A673 (cell line): ENCODE data around the gene IRX5. TPM values are rescaled to one million over a fixed set of nuclear protein-coding genes. Genes with fewer than 3 reads are reported as not detected.

ENCODE experiments used
- Bru-seq: library from RNA; stranded (reverse); fragments of 400-500 nt; gene quantifications from one replicate; lab custom pipeline; 2021; lab: Mats Ljungman, UMichigan
- BruChase-seq, 2 experiments: library from RNA; stranded (reverse); fragments of 400-500 nt; gene quantifications; one replicate each; lab custom pipeline; 2021; lab: Mats Ljungman, UMichigan
- BruUV-seq: library from RNA; stranded (reverse); fragments of 400-500 nt; replicated peaks from 2 replicates; lab custom pipeline; 2021; lab: Mats Ljungman, UMichigan
- CTCF ChIA-PET: fragments of 300-600 bp; sonication (Branson Sonifier 250); formaldehyde crosslinking; loops from one replicate; lab custom pipeline; 2022; ENCODE audit warnings: antibody characterized with exemption; lab: Charles Lee
- POLR2A ChIA-PET: fragments of 300-600 bp; sonication (Branson Sonifier 250); formaldehyde crosslinking; loops from one replicate; lab custom pipeline; 2022; ENCODE audit warnings: antibody characterized with exemption; ENCODE audit not compliant: low non-redundant PET; lab: Charles Lee
- DNase-seq: peaks from one replicate; pipeline ENCODE4 v3.0.0-alpha.2; 2015; ENCODE audit warnings: low spot score
- H3K27ac ChIP-seq: fragments of 200-600 bp; sonication (generic); 2 replicates; pipeline ENCODE4 v1.5.1; 2016; ENCODE audit warnings: mixed run types, low read depth, mild to moderate bottlenecking, mixed read lengths, antibody characterized with exemption, low read length; ENCODE audit not compliant: poor library complexity, severe bottlenecking
- H3K27me3 ChIP-seq: fragments of 200-600 bp; sonication (generic); replicated peaks from 2 replicates; pipeline ENCODE4 v1.6.1; 2017; ENCODE audit warnings: mixed run types, low read depth, mild to moderate bottlenecking, mixed read lengths, antibody characterized with exemption, low read length; ENCODE audit not compliant: insufficient read depth, poor library complexity
- H3K36me3 ChIP-seq: fragments of 200-600 bp; sonication (generic); 2 replicates; pipeline ENCODE4 v1.6.1; 2016; ENCODE audit warnings: mixed run types, mild to moderate bottlenecking, mixed read lengths, antibody characterized with exemption, low read length; ENCODE audit not compliant: insufficient read depth, poor library complexity, severe bottlenecking
- H3K4me1 ChIP-seq: fragments of 200-600 bp; sonication (generic); 2 replicates; pipeline ENCODE4 v1.6.1; 2017; ENCODE audit warnings: mixed run types, mild to moderate bottlenecking, mixed read lengths, antibody characterized with exemption, low read length; ENCODE audit not compliant: insufficient read depth, poor library complexity, severe bottlenecking
- H3K4me3 ChIP-seq: fragments of 200-600 bp; sonication (generic); 2 replicates; pipeline ENCODE4 v1.5.1; 2016; ENCODE audit warnings: low read depth, mixed run types, mild to moderate bottlenecking, mixed read lengths, low read length; ENCODE audit not compliant: poor library complexity, severe bottlenecking
- H3K9me3 ChIP-seq: fragments of 200-600 bp; sonication (generic); 2 replicates; pipeline ENCODE4 v1.6.1; 2016; ENCODE audit warnings: mixed run types, low read depth, mild to moderate bottlenecking, mixed read lengths, antibody characterized with exemption, low read length; ENCODE audit not compliant: poor library complexity, severe bottlenecking
- CTCF ChIP-seq: fragments of 300-800, 200-600 bp; sonication (generic); conservative IDR thresholded peaks from 2 replicates; pipeline ENCODE4 v1.5.1; 2017; ENCODE audit warnings: low read depth, mild to moderate bottlenecking, antibody characterized with exemption, low read length, moderate library complexity, mixed read lengths
- EZH2 ChIP-seq: fragments of 200-600 bp; sonication (generic); IDR thresholded peaks from 2 replicates; pipeline ENCODE4 v1.6.1; 2017; ENCODE audit warnings: borderline replicate concordance, low read depth, mild to moderate bottlenecking, mixed read lengths, antibody characterized with exemption, low read length; ENCODE audit not compliant: poor library complexity, severe bottlenecking
- intact Hi-C: fragments of 100-400 bp; cut with micrococcal nuclease; formaldehyde crosslinking; loops from one replicate; pipeline ENCODE4 v1.10.0; 2022; ENCODE audit not compliant: unreplicated experiment
- long read RNA-seq: library from polyadenylated mRNA; stranded (forward); transcript quantifications from one replicate; pipeline ENCODE4 v2.0.0, GENCODE V29; 2022
- total RNA-seq: library from RNA; stranded (reverse); gene quantifications from 2 replicates; pipeline ENCODE4 v1.2.3, GENCODE V29; 2021

The IRX5 gene
- total RNA-seq (9.0 and 9.3 TPM in 2 replicates), Bru-seq, nascent RNA (percentile 59 among the genes with signal in this experiment), BruChase-seq, experiment 1, labeled RNA remaining after a 2-hour chase (percentile 69 among the genes with signal in this experiment), BruChase-seq, experiment 2, labeled RNA remaining after a 6-hour chase (percentile 49 among the genes with signal in this experiment)
- long read RNA-seq, transcript IRX5-202 (3 exons, 2,401 nt): major isoform, 22 of 24 reads
- long read RNA-seq, partial matches to known transcripts: 0 of 24 reads
- long read RNA-seq, other reads (novel, unspliced or antisense): 2 of 24 reads

- Histone ChIP-seq H3K27me3 (no peaks in the 10 kb centered on the region), H3K27ac (peak within 1 kb of the TSS; percentile 89), H3K36me3 (peaks cover 11% of the 10 kb centered on the region), H3K4me3 (peak within 1 kb of the TSS; percentile 88), H3K4me1 (peaks cover 31% of the 10 kb centered on the region), H3K9me3 (no peaks in the 10 kb centered on the region)
- TF ChIP-seq CTCF (no peak; the same call in 1 of the 2 replicates), EZH2 (no peak)
- no TSS peak for BruUV-seq
- intact Hi-C loops: loop anchor here (10.0 kb wide), 1 partner anchor 325 kb away; no protein-coding TSS in a partner anchor
- POLR2A ChIA-PET: no interaction called here
- DNase-seq: peak; percentile 98
- CTCF ChIA-PET: no interaction called here
Observed at GRCh38 chr16:54930005-54930868, at the start of gene IRX5. Gene IRX5, plus strand, starts transcription at chr16:54930865. Its CDS starts 334 bp downstream, at chr16:54931199.

GRCh38 chr16:54882556-54882955 lies 48.1 kb upstream of the IRX5 start:
- intact Hi-C loops: no loop called here
- Histone ChIP-seq H3K27ac (no peak overlapping the region), H3K27me3 (no peaks in the 10 kb centered on the region), H3K9me3 (peaks cover 6% of the 10 kb centered on the region), H3K4me3 (no peak overlapping the region), H3K36me3 (no peaks in the 10 kb centered on the region), H3K4me1 (no peaks in the 10 kb centered on the region)
- no peak for DNase-seq
- POLR2A ChIA-PET: no interaction called here
- BruUV-seq: no TSS peak
- CTCF ChIA-PET: no interaction called here
- no peak for TF ChIP-seq CTCF
- TF ChIP-seq EZH2: no peak

- no TSS peak for BruUV-seq
- TF ChIP-seq EZH2 (no peak), CTCF (no peak)
Observed at GRCh38 chr16:54883358-54883757, 47.3 kb upstream of the IRX5 start.

More at GRCh38 chr16:54883358-54883757, 47.3 kb upstream of the IRX5 start:
- intact Hi-C loops: no loop called here
- Histone ChIP-seq H3K27me3 (no peaks in the 10 kb centered on the region), H3K27ac (no peak overlapping the region), H3K9me3 (peaks cover 6% of the 10 kb centered on the region), H3K36me3 (no peaks in the 10 kb centered on the region), H3K4me1 (no peaks in the 10 kb centered on the region), H3K4me3 (no peak overlapping the region)
- POLR2A ChIA-PET: no interaction called here
- CTCF ChIA-PET: no interaction called here
- no peak for DNase-seq
